GM10248 (cell line): ENCODE results near the gene PPP4R2.

Experiments
- CTCF ChIA-PET: fragments of 300-600 bp; sonication (Branson Sonifier 250); formaldehyde crosslinking; extraction: SDS; loops from one replicate; lab custom pipeline; 2021; ENCODE audit warnings: antibody characterized with exemption; lab: Yijun Ruan, JAX
- POLR2A ChIA-PET: fragments of 350-650 bp; sonication (Branson Sonifier 250); formaldehyde crosslinking; extraction: SDS; loops from one replicate; lab custom pipeline; 2020; ENCODE audit warnings: antibody characterized with exemption; lab: Yijun Ruan, JAX
- DNase-seq: peaks from one replicate; pipeline ENCODE4 v3.0.0; 2012; ENCODE audit errors: extremely low spot score
- CTCF ChIP-seq: IDR thresholded peaks from 2 replicates; pipeline ENCODE4 v1.5.1; 2012; ENCODE audit warnings: mild to moderate bottlenecking, low read depth; ENCODE audit errors: extremely low read depth, missing control alignments, control extremely low read depth

PPP4R2 gene

DNA sequence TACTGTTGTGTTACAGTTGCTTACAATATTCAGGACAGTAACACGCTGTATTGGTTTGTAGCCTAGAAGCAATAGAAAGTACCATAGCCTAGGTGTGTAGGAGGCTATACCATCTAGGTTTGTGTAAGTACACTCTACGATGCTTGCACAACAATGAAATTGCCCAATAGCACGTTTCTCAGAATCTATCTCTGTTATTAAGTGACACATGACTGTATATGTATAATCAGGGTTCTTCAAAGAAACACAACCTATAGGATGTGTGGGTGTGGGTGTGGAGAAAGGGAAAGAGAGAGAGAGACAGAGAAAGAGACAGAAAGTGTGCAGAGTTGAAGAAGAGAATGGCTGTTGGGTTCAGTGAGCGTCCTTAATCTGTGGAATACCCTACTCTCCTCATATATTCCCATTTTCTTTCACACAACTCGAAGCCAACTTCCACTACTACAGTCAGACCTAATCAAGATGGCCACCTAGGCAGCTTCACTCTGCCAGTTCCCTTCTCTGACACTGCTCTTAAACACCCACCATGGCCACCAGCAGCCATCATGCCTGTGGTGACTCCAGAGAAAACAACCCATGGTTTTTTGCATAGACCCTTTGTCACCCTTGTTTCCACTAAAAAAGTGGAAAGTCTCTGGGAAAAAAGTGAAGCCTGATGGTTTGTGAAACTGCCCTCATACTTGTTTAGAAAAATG lies 5.8 kb upstream of the PPP4R2 start:
- DNase-seq: no peak
- TF ChIP-seq CTCF: no peak
- ChIA-PET CTCF (interaction anchor here (1.2 to 1.6 kb wide), 2 partner anchors 11 to 15 kb away, joined by 4 read pairs; no protein-coding TSS in a partner anchor), POLR2A (no interaction called here)

DNA sequence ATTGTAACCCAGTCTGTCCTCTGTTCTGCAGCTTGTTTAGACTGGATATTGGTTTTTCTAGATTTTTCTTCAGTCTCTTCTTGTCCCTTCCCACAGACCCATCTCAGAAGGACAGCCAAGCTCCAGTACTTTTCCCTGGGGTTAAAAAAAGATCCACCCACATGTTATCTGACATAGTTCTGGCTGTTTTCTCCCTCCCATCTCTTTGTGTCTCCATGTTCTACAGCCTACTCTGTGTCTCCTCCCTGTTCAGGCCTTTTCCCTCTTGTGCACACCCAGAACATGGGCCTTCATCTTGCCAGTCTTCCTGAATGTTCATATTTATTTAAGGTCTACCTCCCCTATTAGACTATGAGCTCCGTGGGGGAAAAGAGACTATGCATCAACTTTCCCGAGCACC lies 5.1 kb upstream of the PPP4R2 start:
- TF ChIP-seq CTCF: no peak
- DNase-seq: no peak
- CTCF ChIA-PET: interaction anchor here (1.1 to 1.6 kb wide), 4 partner anchors 10 to 18 kb away, joined by 3 to 4 read pairs (median 4); no protein-coding TSS in a partner anchor
- POLR2A ChIA-PET: no interaction called here

- TF ChIP-seq CTCF: no peak
- ChIA-PET CTCF (interaction anchor here (1.2 to 3.0 kb wide), 4 partner anchors 10 to 63 kb away, joined by 3 to 8 read pairs (median 6); no protein-coding TSS in a partner anchor), POLR2A (no interaction called here)
- no peak for DNase-seq
Observed at GRCh38 chr3:72993391-72993790, 3.2 kb upstream of the PPP4R2 start.

GRCh38 chr3:72995337-72995736 lies 1.3 kb upstream of the PPP4R2 start:
- POLR2A ChIA-PET: no interaction called here
- DNase-seq: no peak
- no peak for TF ChIP-seq CTCF
- CTCF ChIA-PET: interaction anchor here (2.0 to 3.0 kb wide), 2 partner anchors 10 to 61 kb away, joined by 4 to 8 read pairs; no protein-coding TSS in a partner anchor

DNA sequence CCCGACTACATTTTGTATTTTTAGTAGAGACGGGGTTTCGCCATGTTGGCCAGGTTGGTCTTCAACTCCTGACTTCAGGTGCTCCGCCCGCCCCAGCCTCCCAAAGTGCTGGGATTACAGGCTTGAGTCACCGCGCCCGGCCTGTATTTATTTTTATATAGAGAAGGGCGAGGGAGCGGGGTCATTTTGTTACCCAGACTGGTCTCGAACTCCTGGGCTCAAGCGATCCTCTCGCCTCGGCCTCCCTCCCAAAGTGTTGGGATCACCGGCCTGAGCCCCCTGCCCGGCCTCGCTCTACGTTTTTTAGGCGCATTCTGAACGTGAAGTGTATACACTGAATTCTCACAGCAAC lies 514 bp upstream of the PPP4R2 start:
- DNase-seq: no peak
- POLR2A ChIA-PET: no interaction called here
- TF ChIP-seq CTCF: no peak
- CTCF ChIA-PET: interaction anchor here (2.0 to 3.0 kb wide), 2 partner anchors 10 to 60 kb away, joined by 4 to 8 read pairs; no protein-coding TSS in a partner anchor

- POLR2A ChIA-PET: no interaction called here
- peak; percentile 47 for TF ChIP-seq CTCF
- peak; percentile 48 for DNase-seq
- CTCF ChIA-PET: interaction anchor here (1.3 to 1.9 kb wide), 9 partner anchors 9 to 687 kb away, joined by 3 to 21 read pairs (median 5); no protein-coding TSS in a partner anchor
Observed at GRCh38 chr3:72997421-72997961, 880 bp downstream of the PPP4R2 start.
